Naive thymus-derived CD8-positive, alpha-beta T cell (primary cell): ENCODE results near the gene MGRN1. TPM values are rescaled to one million over a fixed set of nuclear protein-coding genes. Genes with fewer than 3 reads are reported as not detected.
"Not testable (repeated sequence)": the region's sequence is repeated elsewhere in the genome, so short reads cannot be mapped to it uniquely, and the experiment has no call there.

Experiments used
- ATAC-seq, 2 donors: fragments of 150-1000 bp; cut with Tn5 transposase in 1 of 2; sonication (Bioruptor Pico), chemical (Tn5 transposase) in 1 of 2; 1 replicate in 1 of 2; 2 replicates in 1 of 2; pipeline ENCODE4 v1.10.0; 2021; ENCODE audit warnings: mild to moderate bottlenecking in 2 of 2, moderate library complexity in 2 of 2
- POLR2A ChIA-PET: fragments of 350-600 bp; sonication (Branson Sonifier 250); formaldehyde crosslinking; loops from one replicate; lab custom pipeline; 2021; ENCODE audit warnings: antibody characterized with exemption; lab: Charles Lee
- DNase-seq, 10 donors: peaks; one replicate each; pipeline versions ENCODE4 v3.0.0 to v3.0.0-alpha.2; 2020 to 2022
- H3K27ac Mint-ChIP-seq, 10 donors: one replicate each; pipeline ENCODE4 v1.8.0; 2020 to 2022; ENCODE audit warnings: mild to moderate bottlenecking in 10 of 10, mixed read lengths in 10 of 10, moderate library complexity in 4 of 10, inconsistent platforms in 1 of 10
- H3K27me3 Mint-ChIP-seq, 5 donors: one replicate each; pipeline ENCODE4 v1.8.0; 2021 to 2022; ENCODE audit warnings: mixed read lengths in 5 of 5
- H3K36me3 Mint-ChIP-seq, 3 donors: one replicate each; pipeline ENCODE4 v1.8.0; 2020 to 2022; ENCODE audit warnings: mixed read lengths in 3 of 3, mild to moderate bottlenecking in 2 of 3, inconsistent platforms in 1 of 3
- H3K4me1 Mint-ChIP-seq, 4 donors: one replicate each; pipeline ENCODE4 v1.8.0; 2021 to 2022; ENCODE audit warnings: mixed read lengths in 4 of 4
- H3K4me3 Mint-ChIP-seq, 10 donors: one replicate each; pipeline ENCODE4 v1.8.0; 2020 to 2022; ENCODE audit warnings: mild to moderate bottlenecking in 10 of 10, mixed read lengths in 10 of 10, moderate library complexity in 6 of 10, inconsistent platforms in 1 of 10
- H3K9me3 Mint-ChIP-seq, 9 donors: one replicate each; pipeline ENCODE4 v1.8.0; 2020 to 2022; ENCODE audit warnings: mixed read lengths in 9 of 9, mild to moderate bottlenecking in 3 of 9, inconsistent platforms in 1 of 9, moderate library complexity in 1 of 9
- polyA plus RNA-seq, 3 donors: library from polyadenylated mRNA; unstranded; fragments of 300-500 nt; fragmentation: Illumina TruSeq; gene quantifications; one replicate each; pipeline ENCODE4 v1.2.3, GENCODE V29; 2021
- total RNA-seq, 8 experiments: library from RNA in 2 of 8; stranded (reverse) in 2 of 8; gene quantifications; one replicate each; pipeline ENCODE4 v1.2.3 and lab custom pipeline; 2021 to 2026

MGRN1 gene
- total and polyA plus RNA-seq, 5 experiments from 2014 or later: 4.5 to 70.5 (median 5.8) TPM

DNA sequence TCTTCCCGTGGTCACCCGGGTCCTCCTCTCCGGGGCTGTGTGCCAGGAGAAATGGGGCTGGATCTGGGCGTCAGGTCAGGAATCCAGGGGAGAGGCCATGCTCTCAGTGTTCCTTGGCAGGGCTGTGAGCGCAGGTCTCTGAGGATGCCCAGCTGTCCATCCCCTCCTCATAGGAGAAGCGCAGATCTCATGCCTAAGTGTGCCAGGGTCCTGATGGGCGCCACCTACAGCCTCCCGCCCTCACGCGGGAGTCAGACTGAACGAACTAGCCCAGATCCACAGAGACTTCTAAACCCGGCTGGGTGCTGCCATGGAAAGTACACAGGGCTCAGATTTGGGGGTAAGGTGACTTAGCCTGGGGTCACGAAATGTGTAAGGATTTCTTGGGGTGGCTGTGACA is 24.3 kb downstream of the MGRN1 start:
- Mint-ChIP-seq H3K4me1 (peaks cover 27 to 47% (median 40%) of the 10 kb centered on the region in 4 donors), H3K36me3 (peaks cover 0 to 38% (median 6%) of the 10 kb centered on the region in 3 donors), H3K9me3 (no peaks in the 10 kb centered on the region), H3K4me3 (peak overlapping the region in 3 of 10 donors; percentile 12 to 22 (median 21)), H3K27me3 (no peaks in the 10 kb centered on the region), H3K27ac (peak overlapping the region in 8 of 10 donors; percentile 14 to 92 (median 48))
- ATAC-seq: no peak
- POLR2A ChIA-PET: interaction anchor here (1.9 to 2.2 kb wide), 2 partner anchors 32 to 46 kb away, joined by 8 to 9 read pairs; no protein-coding TSS in a partner anchor
- no peak for DNase-seq

- H3K36me3 Mint-ChIP-seq: peaks cover 0 to 39% (median 7%) of the 10 kb centered on the region in 3 donors
- DNase-seq (no peak), ATAC-seq (peak; percentile 25 to 57)
- peaks cover 27 to 47% (median 40%) of the 10 kb centered on the region in 4 donors for H3K4me1 Mint-ChIP-seq
- POLR2A ChIA-PET: interaction anchor here (0.6 to 2.2 kb wide), 11 partner anchors 11 to 152 kb away, joined by 3 to 9 read pairs (median 4); no protein-coding TSS in a partner anchor
- H3K27me3 Mint-ChIP-seq: no peaks in the 10 kb centered on the region
- peak overlapping the region in 5 of 10 donors; percentile 10 to 62 (median 42) for H3K4me3 Mint-ChIP-seq
- peak overlapping the region; percentile 1 to 92 (median 74) for H3K27ac Mint-ChIP-seq
- H3K9me3 Mint-ChIP-seq: no peaks in the 10 kb centered on the region
Measured at GRCh38 chr16:4649744-4650442, 25.3 kb downstream of the MGRN1 start.

GRCh38 chr16:4650443-4651074 is 25.9 kb downstream of the MGRN1 start:
- not testable (repeated sequence) for H3K9me3 Mint-ChIP-seq, H3K27me3 Mint-ChIP-seq
- H3K36me3 Mint-ChIP-seq: peaks cover 0 to 34% (median 7%) of the 10 kb centered on the region in 3 donors
- POLR2A ChIA-PET: interaction anchor here (0.6 to 2.2 kb wide), 10 partner anchors 10 to 1043 kb away, joined by 3 to 9 read pairs (median 4); no protein-coding TSS in a partner anchor
- H3K4me3 Mint-ChIP-seq: peak overlapping the region in 4 of 10 donors; percentile 10 to 62 (median 40)
- peaks cover 23 to 42% (median 37%) of the 10 kb centered on the region in 4 donors for H3K4me1 Mint-ChIP-seq
- peak; percentile 75 to 85 for ATAC-seq
- peak; percentile 58 to 88 (median 74) for DNase-seq
- peak overlapping the region in 9 of 10 donors; percentile 1 to 87 (median 74) for H3K27ac Mint-ChIP-seq

GRCh38 chr16:4651827-4652226 is 27.2 kb downstream of the MGRN1 start:
- DNase-seq: no peak
- no peaks in the 10 kb centered on the region for H3K27me3 Mint-ChIP-seq
- ATAC-seq: no peak
- H3K27ac Mint-ChIP-seq: peak overlapping the region in 2 of 10 donors; percentile 40 to 46
- H3K36me3 Mint-ChIP-seq: peaks cover 0 to 39% (median 9%) of the 10 kb centered on the region in 3 donors
- peaks cover 18 to 35% (median 28%) of the 10 kb centered on the region in 4 donors for H3K4me1 Mint-ChIP-seq
- POLR2A ChIA-PET: interaction anchor here (1.1 kb wide), 1 partner anchor 13 kb away, joined by 5 read pairs; no protein-coding TSS in a partner anchor
- H3K9me3 Mint-ChIP-seq: no peaks in the 10 kb centered on the region
- H3K4me3 Mint-ChIP-seq: no peak overlapping the region

GRCh38 chr16:4652561-4652960 is 27.9 kb downstream of the MGRN1 start:
- peaks cover 0 to 44% (median 9%) of the 10 kb centered on the region in 3 donors for H3K36me3 Mint-ChIP-seq
- H3K9me3 Mint-ChIP-seq: no peaks in the 10 kb centered on the region
- no peaks in the 10 kb centered on the region for H3K27me3 Mint-ChIP-seq
- no peak overlapping the region for H3K4me3 Mint-ChIP-seq
- no peak overlapping the region for H3K27ac Mint-ChIP-seq
- DNase-seq (no peak), ATAC-seq (no peak)
- POLR2A ChIA-PET: no interaction called here
- H3K4me1 Mint-ChIP-seq: peaks cover 15 to 30% (median 21%) of the 10 kb centered on the region in 4 donors

- Mint-ChIP-seq H3K4me3 (peak overlapping the region in 1 of 10 donors; percentile 6), H3K9me3 (no peaks in the 10 kb centered on the region), H3K27ac (peak overlapping the region in 2 of 10 donors; percentile 15 to 67), H3K4me1 (peaks cover 9 to 30% (median 18%) of the 10 kb centered on the region in 4 donors), H3K27me3 (no peaks in the 10 kb centered on the region), H3K36me3 (peaks cover 0 to 48% (median 6%) of the 10 kb centered on the region in 3 donors)
- POLR2A ChIA-PET: interaction anchor here (0.6 to 1.1 kb wide), 2 partner anchors 9 to 380 kb away, joined by 3 to 4 read pairs; no protein-coding TSS in a partner anchor
- DNase-seq (no peak), ATAC-seq (no peak)
Measured at GRCh38 chr16:4654011-4654963, 29.7 kb downstream of the MGRN1 start.

- no peaks in the 10 kb centered on the region for H3K9me3 Mint-ChIP-seq
- H3K27me3 Mint-ChIP-seq: no peaks in the 10 kb centered on the region
- no peak overlapping the region for H3K4me3 Mint-ChIP-seq
- no peak overlapping the region for H3K27ac Mint-ChIP-seq
- peaks cover 0 to 48% (median 6%) of the 10 kb centered on the region in 3 donors for H3K36me3 Mint-ChIP-seq
- H3K4me1 Mint-ChIP-seq: peaks cover 8 to 30% (median 19%) of the 10 kb centered on the region in 4 donors
- no peak for DNase-seq
- ATAC-seq: no peak
- POLR2A ChIA-PET: interaction anchor here (0.6 kb wide), 2 partner anchors 43 to 380 kb away, joined by 4 read pairs; no protein-coding TSS in a partner anchor
Measured at GRCh38 chr16:4654964-4655590, 30.5 kb downstream of the MGRN1 start.

DNA sequence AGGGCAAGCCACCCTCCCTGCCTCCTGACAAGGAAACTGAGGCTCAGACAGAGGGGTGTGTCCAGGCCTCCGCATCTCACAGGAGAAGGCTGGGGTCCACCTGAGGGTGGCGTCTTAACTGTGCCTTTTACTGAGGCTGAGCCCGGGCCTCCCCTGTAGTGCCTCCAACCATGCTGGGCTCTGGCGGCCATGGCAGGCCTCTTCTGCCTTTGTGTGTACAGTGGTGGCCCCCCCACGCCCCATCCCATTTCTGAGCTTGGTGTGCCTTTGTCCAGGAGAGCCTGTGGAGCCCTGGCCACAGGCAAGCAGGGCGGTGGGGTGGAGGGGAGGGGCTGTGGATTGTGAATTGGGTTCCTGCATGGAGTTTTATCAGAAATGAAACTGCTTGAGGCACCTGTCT is 31.2 kb downstream of the MGRN1 start:
- H3K9me3 Mint-ChIP-seq: no peaks in the 10 kb centered on the region
- H3K27me3 Mint-ChIP-seq: no peaks in the 10 kb centered on the region
- DNase-seq (no peak), ATAC-seq (no peak)
- H3K4me1 Mint-ChIP-seq: peaks cover 6 to 31% (median 20%) of the 10 kb centered on the region in 4 donors
- no peak overlapping the region for H3K4me3 Mint-ChIP-seq
- peaks cover 0 to 44% (median 6%) of the 10 kb centered on the region in 3 donors for H3K36me3 Mint-ChIP-seq
- H3K27ac Mint-ChIP-seq: peak overlapping the region in 1 of 10 donors; percentile 57
- POLR2A ChIA-PET: interaction anchor here (0.6 kb wide), 1 partner anchor 44 kb away, joined by 4 read pairs; no protein-coding TSS in a partner anchor

GRCh38 chr16:4656221-4656620 is 31.6 kb downstream of the MGRN1 start:
- Mint-ChIP-seq H3K9me3 (no peaks in the 10 kb centered on the region), H3K36me3 (peaks cover 0 to 41% (median 6%) of the 10 kb centered on the region in 3 donors), H3K4me1 (peaks cover 5 to 36% (median 23%) of the 10 kb centered on the region in 4 donors), H3K27me3 (no peaks in the 10 kb centered on the region), H3K27ac (peak overlapping the region in 2 of 10 donors; percentile 57 to 60), H3K4me3 (no peak overlapping the region)
- POLR2A ChIA-PET: no interaction called here
- no peak for DNase-seq
- no peak for ATAC-seq

DNA sequence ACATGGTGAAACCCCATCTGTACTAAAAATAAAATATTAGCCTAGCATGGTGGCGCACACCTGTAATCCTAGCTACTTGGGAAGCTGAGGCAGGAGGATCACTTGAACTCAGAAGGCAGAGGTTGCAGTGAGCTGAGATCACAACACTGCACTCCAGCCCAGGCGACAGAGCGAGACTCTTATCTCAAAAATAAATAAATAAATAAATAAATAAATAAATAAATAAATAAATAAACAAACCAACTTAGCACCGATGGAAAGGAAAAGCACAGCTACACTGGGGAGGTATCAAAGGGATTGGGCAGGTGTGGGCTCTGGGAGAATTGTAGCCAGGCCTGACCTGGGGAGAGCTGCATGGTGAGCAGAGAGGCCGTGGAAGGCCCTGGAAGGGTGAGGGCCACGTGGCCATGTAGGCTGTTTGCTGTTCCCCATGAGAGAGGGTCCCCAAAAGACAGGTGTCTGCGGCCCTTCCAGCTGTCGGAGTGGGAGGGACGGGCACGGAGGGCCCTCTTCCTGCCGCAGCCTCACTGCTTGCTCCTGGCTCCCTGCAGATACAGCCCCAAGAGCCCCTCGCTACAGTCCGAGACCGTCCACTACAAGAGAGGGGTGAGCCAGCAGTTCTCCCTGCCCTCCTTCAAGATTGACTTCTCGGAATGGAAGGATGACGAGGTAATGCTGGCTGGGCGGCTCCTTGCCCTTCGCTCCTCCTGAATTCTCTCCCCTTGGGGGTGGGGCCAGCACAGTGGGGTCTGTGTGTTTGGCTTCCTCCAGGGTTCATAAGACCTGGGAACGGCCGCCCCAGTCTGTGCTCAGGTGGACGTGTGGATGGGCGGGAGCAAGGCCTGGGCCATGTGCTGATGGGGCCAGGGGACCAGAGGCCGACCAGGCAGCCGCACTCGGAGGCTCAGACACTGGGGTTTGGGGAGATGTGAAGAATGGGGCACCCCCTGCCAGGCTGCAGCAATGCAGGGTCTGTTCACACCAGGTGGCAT is 32.4 kb downstream of the MGRN1 start:
- Mint-ChIP-seq H3K4me3 (no peak overlapping the region), H3K4me1 (peaks cover 5 to 43% (median 31%) of the 10 kb centered on the region in 4 donors), H3K27me3 (no peaks in the 10 kb centered on the region), H3K27ac (peak overlapping the region in 2 of 10 donors; percentile 40 to 57), H3K36me3 (peaks cover 0 to 34% (median 6%) of the 10 kb centered on the region in 3 donors), H3K9me3 (no peaks in the 10 kb centered on the region)
- POLR2A ChIA-PET: interaction anchor here (0.7 kb wide), 1 partner anchor 67 kb away, joined by 7 read pairs; no protein-coding TSS in a partner anchor
- ATAC-seq (no peak), DNase-seq (no peak)
